GM21423 (cell line): ENCODE results near the gene CNTN4.
"Not testable (repeated sequence)": the region's sequence is repeated elsewhere in the genome, so short reads cannot be mapped to it uniquely, and the experiment has no call there.

Experiments
- ATAC-seq: cut with Tn5 transposase; IDR thresholded peaks from one replicate; pipeline ENCODE4 v1.9.1; 2021; ENCODE audit warnings: mild to moderate bottlenecking, moderate library complexity; ENCODE audit not compliant: unreplicated experiment

CNTN4 gene

DNA sequence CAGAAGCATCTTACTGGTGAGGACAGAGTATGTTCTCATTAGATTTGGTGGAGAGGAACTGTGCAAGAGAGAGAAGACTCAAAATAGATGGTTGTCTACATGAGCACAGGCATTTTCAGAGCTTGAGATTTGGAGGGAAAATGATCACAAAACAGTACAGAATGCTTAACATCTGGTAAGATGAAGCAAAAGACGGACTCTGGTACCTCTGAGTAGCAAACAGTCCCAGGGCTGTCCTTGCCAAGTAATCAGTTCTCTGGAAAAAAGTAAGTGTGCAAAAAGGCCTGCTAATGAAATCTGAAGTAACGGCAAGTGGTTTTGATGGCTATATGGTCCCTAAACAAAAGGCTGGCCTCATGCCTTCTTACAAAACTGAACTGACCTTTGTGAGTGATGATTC, 414.2 kb downstream of the CNTN4 start:
- ATAC-seq, result no peak

DNA sequence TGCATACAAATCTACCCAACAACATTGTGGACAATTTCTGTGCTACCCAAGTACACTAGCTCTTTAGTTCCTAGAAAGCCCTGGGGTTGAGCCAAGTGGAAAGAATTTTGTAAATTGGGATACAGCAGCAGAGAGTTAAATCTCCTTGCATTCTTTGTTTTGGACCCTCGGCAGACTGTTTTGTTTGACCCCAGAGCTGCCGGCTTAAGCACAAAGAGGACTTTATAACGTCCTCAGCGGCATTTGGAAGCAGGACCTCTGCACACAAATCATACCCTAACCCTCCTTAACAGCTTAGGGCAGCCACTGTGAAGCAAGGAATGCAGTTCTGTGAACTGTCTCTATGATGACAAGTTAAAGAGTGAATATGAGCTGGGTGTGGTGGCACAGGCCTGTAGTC, 415.3 kb downstream of the CNTN4 start:
- no peak for ATAC-seq

DNA sequence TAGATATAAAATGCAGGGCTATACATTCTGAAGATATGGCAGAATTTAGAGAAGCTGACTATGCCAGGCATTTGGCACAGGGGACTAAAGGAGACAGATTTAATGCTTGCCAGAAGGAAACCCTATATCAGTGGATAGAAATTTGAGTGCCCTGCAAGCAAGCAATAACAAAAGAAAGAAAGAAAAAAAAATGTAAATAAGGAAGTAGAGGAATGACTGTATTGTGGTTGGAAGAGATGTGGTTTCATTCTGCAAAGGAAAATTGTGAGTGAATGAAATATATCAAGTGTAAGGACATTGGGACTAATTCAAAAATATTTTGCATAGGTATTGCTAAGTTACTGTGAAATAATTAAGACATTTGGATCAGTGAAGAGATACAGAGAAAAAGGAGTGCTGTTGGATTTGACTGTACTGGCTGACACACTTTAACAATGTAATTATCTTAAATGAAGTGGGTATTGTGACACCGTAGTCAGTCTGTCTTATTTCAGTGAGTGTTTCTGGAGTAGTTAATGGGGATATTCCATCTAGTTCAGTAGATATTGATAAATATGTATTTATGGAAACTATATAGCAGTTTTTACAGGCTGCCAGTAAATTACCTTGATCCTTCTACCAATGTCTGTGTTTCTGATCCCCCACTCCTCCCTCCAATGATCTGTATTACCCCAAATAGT, 418.2 kb downstream of the CNTN4 start:
- no peak for ATAC-seq

DNA sequence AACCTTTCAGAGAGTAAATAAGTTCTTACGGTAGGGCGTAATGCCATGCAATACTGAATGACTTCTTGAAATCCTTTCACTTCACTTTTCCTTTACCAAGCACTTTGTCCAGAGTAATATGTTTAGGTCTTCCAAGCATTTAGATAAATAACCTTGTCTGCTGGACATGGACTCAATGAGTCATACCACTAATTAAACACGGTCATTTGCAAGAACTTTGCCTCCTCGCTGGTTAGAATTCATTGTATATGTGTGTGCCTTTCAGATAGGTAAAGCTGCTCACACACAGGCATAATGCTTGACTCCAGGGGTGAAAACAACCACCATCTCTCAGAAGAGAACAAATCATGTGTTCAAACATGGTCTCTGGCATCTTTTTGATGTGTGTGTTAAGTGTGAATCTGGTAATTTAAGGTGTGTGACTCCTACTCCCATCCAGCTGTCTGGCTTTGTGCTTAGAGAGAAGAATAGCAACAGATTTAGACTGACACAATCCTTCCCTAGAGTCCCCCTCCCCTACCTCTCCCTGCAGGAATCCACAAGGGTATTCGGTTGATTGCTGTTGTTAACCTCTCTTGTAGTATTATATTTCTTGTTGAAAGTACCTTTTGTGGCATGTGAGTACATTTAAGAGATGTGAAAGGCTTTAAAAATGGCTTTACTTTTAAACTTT, 419.0 kb downstream of the CNTN4 start:
- ATAC-seq, result no peak

DNA sequence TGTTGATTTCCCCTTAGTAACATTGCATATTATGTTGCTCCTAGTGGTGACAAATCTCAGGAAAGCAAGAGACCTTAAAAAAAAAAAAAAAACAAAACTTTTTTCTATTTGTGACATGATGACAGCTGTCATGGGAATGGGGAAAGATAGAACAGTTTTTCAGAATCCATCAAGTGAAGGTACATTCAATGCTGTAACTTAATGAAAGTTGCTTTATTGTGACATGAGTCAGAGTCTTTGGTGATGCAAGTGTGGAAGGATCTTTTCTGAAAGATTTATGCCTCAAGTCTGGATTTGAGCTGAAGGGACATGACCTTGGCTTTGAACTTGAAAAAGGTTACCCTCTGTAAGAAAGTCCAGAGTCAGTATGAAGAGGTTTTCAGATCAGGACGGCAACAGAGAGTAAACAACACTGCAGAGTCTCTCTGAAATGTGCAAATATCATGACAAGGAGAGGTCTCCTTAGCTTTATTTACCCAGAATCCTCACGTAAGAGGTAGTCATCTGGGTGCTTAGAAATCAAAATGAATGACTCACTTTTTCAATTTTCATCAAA, 424.7 kb downstream of the CNTN4 start:
- no peak for ATAC-seq

DNA sequence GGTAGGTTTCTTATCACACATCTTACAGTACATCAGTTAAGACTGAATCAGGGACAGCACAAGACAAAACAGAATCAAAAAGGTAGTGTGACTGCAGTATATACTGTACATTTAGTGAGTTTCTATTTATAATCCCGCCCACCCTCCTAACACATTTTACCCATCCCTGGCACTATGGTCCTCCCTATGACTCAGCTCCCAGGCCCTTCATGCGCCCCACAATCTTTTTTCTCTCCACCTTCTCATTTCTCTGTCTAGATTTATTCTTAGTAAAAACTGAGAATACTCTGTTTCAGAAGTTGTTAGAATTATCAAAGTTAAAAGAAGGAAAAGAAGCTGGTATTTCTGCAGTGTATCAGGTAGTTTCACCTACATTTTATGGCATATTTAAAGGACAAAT, 427.3 kb downstream of the CNTN4 start:
- no peak for ATAC-seq

- ATAC-seq, result no peak
Observed at GRCh38 chr3:2526926-2527325, 428.3 kb downstream of the CNTN4 start.

- ATAC-seq, result not testable (repeated sequence)
Observed at GRCh38 chr3:2527328-2527727, 428.7 kb downstream of the CNTN4 start.

GRCh38 chr3:2534767-2535166, 436.1 kb downstream of the CNTN4 start:
- ATAC-seq, result not testable (repeated sequence)

DNA sequence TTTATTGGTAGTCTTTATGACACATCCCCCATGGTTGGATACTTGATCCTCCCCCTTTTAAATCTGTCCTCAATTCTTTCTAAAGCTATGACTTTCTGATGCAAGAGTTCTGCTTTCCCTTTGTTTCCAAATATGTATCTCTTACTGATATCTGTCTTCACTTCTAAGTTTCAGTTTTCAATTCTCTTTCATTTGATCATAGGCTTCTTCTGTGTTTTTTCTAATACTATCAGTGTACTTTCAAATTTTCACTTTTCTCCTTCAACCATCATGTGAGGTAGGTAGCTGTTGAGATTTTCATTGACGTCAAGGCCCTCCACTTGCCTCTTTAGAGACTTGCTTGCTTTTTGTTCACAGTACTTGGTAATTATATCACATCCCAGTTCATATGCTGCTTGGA, 436.5 kb downstream of the CNTN4 start:
- no peak for ATAC-seq

GRCh38 chr3:2536575-2536974, 437.9 kb downstream of the CNTN4 start:
- ATAC-seq, result no peak

DNA sequence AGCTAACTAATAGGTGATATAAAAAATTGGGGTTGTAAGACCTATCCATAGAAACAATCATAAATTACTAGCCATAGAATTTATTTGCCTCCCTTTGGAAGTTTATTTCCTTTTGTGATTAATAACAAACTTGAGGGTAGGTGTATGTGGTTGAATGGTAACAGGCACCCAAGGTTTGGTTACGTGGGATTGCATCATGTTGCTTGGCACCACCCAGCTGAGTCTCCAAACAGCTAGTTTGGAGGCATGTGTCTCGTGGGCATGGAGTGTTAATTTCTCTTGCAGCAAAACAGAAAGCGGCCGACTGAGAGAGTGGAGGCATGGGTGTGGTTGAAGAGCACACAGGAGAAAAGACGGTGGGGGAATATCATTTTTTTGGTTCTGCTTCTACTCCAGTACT, 441.4 kb downstream of the CNTN4 start:
- ATAC-seq, result no peak

- no peak for ATAC-seq
Observed at GRCh38 chr3:2543247-2543646, 444.6 kb downstream of the CNTN4 start.

DNA sequence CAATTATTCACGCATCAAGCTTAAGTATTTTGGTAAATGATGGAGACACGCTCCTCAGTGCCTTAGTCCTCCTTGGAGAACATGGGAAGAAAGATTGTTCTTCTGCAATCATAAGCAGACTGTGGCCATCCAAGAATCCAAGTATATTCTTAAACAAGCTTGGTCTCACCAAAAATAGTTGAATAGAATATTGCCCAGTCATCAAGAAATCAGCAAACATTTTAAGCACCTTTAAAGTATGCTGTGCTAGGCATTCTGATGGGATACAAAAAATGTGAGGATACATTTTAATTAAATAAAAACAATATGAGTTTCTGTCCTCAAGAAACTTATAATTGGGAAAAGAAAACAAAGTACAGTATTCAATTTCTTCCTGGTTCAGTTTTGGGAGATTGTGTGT, 445.5 kb downstream of the CNTN4 start:
- ATAC-seq, result no peak

DNA sequence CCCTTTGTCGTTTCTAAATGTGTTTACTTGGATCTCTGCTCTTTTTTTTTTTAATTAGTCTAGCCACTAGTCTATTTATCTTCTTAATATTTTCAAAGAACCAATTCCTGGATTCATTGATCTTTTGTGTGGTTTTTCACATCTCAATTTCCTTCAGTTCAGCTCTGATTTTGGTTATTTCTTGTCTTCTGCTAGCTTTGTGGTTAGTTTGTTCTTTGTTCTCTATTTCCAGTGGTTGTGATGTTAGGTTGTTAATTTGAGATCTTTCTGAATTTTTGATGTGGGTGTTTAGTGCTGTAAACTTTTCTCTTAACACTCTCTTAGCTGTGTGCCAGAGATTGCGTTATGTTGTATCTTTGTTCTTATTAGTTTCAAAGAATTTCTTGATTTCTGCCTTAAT, 446.1 kb downstream of the CNTN4 start:
- no peak for ATAC-seq

DNA sequence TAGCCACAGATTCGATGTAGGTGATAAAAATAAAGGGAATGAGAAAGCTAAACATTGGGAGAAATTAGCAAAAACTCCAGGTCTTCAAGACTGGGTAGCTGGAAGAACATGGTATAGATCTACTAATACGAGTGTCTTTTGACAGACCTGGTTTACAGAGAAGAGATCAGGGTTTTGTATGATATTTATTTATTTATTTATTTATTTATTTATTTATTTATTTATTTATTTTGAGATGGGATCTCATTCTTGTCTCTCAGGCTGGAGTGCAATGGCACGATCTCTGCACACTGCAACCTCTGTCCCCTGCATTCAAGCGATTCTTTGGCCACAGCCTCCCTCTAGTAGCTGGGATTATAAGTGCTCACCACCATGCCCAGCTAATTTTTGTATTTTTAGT, 448.4 kb downstream of the CNTN4 start:
- ATAC-seq, result no peak

- ATAC-seq, result no peak
Observed at GRCh38 chr3:2554656-2555055, 456.0 kb downstream of the CNTN4 start.

DNA sequence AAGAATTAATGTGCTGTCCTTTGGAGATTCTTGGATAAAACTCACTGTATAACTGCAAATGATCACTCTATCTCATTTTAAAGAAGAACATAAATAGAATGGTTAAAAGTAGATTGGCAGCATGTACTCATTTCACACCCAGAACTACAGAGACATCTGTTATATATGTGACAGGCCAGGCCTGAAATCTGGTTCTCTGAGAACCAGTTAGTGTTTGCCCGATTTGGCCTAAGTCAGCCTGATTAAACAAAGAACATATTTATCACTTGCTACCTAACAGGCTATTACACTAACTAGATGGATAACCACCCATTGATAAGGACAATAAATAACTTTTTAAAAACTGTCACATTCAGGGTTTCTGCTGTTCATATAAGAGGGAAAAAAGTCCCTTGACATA, 460.1 kb downstream of the CNTN4 start:
- ATAC-seq, result no peak

GRCh38 chr3:2567451-2567850, 468.8 kb downstream of the CNTN4 start:
- no peak for ATAC-seq

GRCh38 chr3:2568156-2568555, 469.5 kb downstream of the CNTN4 start:
- ATAC-seq, result no peak

DNA sequence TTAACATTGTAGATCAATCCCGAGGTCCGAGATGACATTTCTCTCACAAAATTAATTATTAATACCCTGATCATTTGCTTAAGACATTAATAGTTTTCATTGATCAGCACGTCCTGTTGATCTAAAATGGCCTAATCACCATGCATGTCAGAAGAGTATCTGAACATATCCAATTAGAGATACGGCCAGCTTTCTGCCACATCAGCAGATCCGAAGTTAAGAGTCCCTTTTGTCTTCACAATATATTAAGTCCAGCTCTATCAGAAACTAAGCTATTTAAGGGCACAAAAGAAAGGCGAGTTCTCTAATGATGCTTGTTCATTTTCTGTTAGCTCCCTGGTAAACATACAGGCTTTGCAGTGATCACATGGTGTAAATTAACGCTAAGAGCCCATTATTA, 470.3 kb downstream of the CNTN4 start:
- no peak for ATAC-seq

- ATAC-seq, result no peak
Observed at GRCh38 chr3:2577571-2577970, 478.9 kb downstream of the CNTN4 start.

DNA sequence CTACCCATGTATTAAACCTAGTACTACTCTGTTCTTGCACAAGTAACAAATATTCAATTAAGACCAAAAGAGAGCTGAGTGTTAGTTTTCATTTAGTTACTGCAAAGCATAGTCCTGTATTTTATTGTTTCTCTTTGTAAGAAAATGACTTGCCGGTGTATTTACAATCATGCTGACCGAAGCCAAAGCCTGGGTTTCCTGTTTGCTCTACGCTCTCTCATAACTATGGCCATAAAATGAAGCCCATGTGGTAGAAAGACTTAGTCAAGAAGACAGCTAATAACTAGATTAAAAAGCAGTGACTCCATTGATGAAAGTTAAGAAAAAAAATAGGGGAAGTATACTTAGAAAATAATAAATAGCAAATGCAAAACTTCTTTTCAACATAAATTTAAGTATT, 479.9 kb downstream of the CNTN4 start:
- ATAC-seq, result no peak
